Endodermal cell (in vitro differentiated cells): Measurements from ENCODE around the gene MMP24. TPM values are rescaled to one million over a fixed set of nuclear protein-coding genes. Genes with fewer than 3 reads are reported as not detected.
A peak's percentile ranks its signal among the peaks of the same experiment; 100 is the strongest.

ENCODE experiments used
- DNase-seq: peaks from one replicate; pipeline ENCODE4 v3.0.0-alpha.2; 2017
- H3K27ac ChIP-seq: 2 replicates; pipeline ENCODE4 v1.5.1; 2013; ENCODE audit warnings: mild to moderate bottlenecking, low read depth, low read length, moderate library complexity
- H3K27me3 ChIP-seq: 2 replicates; pipeline ENCODE4 v1.6.1; 2013; ENCODE audit warnings: mild to moderate bottlenecking, low read length, moderate library complexity; ENCODE audit not compliant: insufficient read depth, control insufficient read depth, poor library complexity, severe bottlenecking
- H3K36me3 ChIP-seq: 2 replicates; pipeline ENCODE4 v1.7.0; 2013; ENCODE audit warnings: mild to moderate bottlenecking, low read length, moderate library complexity; ENCODE audit not compliant: control insufficient read depth, insufficient read depth
- H3K4me1 ChIP-seq: one replicate; pipeline ENCODE4 v1.7.0; 2013; ENCODE audit warnings: low read length; ENCODE audit not compliant: control insufficient read depth, insufficient read depth
- H3K4me3 ChIP-seq: 2 replicates; pipeline ENCODE4 v1.5.1; 2013; ENCODE audit warnings: mild to moderate bottlenecking, low read length, moderate library complexity
- H3K9ac ChIP-seq: 2 replicates; pipeline ENCODE4 v1.6.1; 2013; ENCODE audit warnings: mild to moderate bottlenecking, low read length, moderate library complexity; ENCODE audit not compliant: poor library complexity, severe bottlenecking; ENCODE audit errors: extremely low read depth
- H3K9me3 ChIP-seq: 2 replicates; pipeline ENCODE4 v1.6.1; 2013; ENCODE audit warnings: mild to moderate bottlenecking, low read length, moderate library complexity; ENCODE audit not compliant: control insufficient read depth
- H3K27ac Mint-ChIP-seq: 2 replicates; pipeline ENCODE4 v1.8.0; 2020; ENCODE audit warnings: mixed read lengths
- H3K27me3 Mint-ChIP-seq: 2 replicates; pipeline ENCODE4 v1.8.0; 2021; ENCODE audit warnings: mild to moderate bottlenecking, mixed read lengths; ENCODE audit not compliant: insufficient read depth
- H3K36me3 Mint-ChIP-seq: 2 replicates; pipeline ENCODE4 v1.8.0; 2020; ENCODE audit warnings: low read depth, mixed read lengths
- H3K4me1 Mint-ChIP-seq: 2 replicates; pipeline ENCODE4 v1.8.0; 2020; ENCODE audit warnings: mixed read lengths
- H3K4me3 Mint-ChIP-seq: 2 replicates; pipeline ENCODE4 v1.8.0; 2020; ENCODE audit warnings: mild to moderate bottlenecking, moderate library complexity, mixed read lengths
- H3K9me3 Mint-ChIP-seq: 2 replicates; pipeline ENCODE4 v1.8.0; 2020; ENCODE audit warnings: mild to moderate bottlenecking, mixed read lengths
- WGBS, 2 experiments: methylation state at CpG; one replicate each; pipeline versions ENCODE4 v1.1.5 to v1.1.7; 2013; ENCODE audit warnings: missing lambda C conversion rate in 2 of 2, mixed read lengths in 1 of 2; ENCODE audit not compliant: insufficient coverage in 1 of 2, insufficient read length in 1 of 2; 5-methylcytosine and 5-hydroxymethylcytosine counted together
- total RNA-seq, 2 donors: library from RNA; stranded (reverse); fragmentation: NEBNext Ultra II Directional in 1 of 2; extraction: Animal tissue kit (Norgen Biotek cat#: 25700) in 1 of 2; gene quantifications; 2 replicates in 1 of 2; 3 replicates in 1 of 2; pipeline ENCODE4 v1.2.1, GENCODE V29; 2021
- TF ChIP-seq, protein P1 (sequence below): fragments of 200-600 bp; sonication (generic); conservative IDR thresholded peaks from 2 replicates; pipeline ENCODE4 v1.5.0; 2021; ENCODE audit warnings: antibody characterized with exemption, mild to moderate bottlenecking

MMP24 gene
- total RNA-seq, 2 donors from 2014 or later = 1.3 to 5.9 TPM

DNA sequence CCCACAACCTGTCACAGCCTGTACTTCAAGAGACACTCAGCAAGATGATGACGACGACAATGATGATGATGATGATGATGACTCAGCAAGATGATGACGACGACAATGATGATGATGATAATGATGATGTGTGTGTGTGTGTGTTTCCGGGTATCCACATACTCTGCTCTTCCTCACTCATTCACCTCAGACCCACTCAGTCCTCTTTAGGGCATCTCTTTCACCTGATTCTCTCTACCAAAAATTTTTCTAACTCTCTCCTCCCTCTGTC, 59.3 kb downstream of the MMP24 start:
- TF ChIP-seq, protein P1, sequence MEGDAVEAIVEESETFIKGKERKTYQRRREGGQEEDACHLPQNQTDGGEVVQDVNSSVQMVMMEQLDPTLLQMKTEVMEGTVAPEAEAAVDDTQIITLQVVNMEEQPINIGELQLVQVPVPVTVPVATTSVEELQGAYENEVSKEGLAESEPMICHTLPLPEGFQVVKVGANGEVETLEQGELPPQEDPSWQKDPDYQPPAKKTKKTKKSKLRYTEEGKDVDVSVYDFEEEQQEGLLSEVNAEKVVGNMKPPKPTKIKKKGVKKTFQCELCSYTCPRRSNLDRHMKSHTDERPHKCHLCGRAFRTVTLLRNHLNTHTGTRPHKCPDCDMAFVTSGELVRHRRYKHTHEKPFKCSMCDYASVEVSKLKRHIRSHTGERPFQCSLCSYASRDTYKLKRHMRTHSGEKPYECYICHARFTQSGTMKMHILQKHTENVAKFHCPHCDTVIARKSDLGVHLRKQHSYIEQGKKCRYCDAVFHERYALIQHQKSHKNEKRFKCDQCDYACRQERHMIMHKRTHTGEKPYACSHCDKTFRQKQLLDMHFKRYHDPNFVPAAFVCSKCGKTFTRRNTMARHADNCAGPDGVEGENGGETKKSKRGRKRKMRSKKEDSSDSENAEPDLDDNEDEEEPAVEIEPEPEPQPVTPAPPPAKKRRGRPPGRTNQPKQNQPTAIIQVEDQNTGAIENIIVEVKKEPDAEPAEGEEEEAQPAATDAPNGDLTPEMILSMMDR = no peak
- H3K27ac Mint-ChIP-seq = peak overlapping the region; percentile 1
- Histone ChIP-seq H3K4me3 (peak overlapping the region; percentile 90), H3K27ac (no peak overlapping the region), H3K36me3 (peaks cover 21% of the 10 kb centered on the region), H3K9me3 (no peaks in the 10 kb centered on the region), H3K9ac (no peak overlapping the region), H3K4me1 (peaks cover 9% of the 10 kb centered on the region), H3K27me3 (no peaks in the 10 kb centered on the region)
- H3K27me3 Mint-ChIP-seq = peaks cover 15% of the 10 kb centered on the region
- H3K36me3 Mint-ChIP-seq = peaks cover 23% of the 10 kb centered on the region
- H3K4me1 Mint-ChIP-seq = peaks cover 21% of the 10 kb centered on the region
- WGBS, 2 experiments = 79 to 91% methylated on average over 2 to 4 of the region's 5 CpGs
- peak overlapping the region; percentile 83 for H3K4me3 Mint-ChIP-seq
- no peak for DNase-seq
- H3K9me3 Mint-ChIP-seq = no peaks in the 10 kb centered on the region

DNA sequence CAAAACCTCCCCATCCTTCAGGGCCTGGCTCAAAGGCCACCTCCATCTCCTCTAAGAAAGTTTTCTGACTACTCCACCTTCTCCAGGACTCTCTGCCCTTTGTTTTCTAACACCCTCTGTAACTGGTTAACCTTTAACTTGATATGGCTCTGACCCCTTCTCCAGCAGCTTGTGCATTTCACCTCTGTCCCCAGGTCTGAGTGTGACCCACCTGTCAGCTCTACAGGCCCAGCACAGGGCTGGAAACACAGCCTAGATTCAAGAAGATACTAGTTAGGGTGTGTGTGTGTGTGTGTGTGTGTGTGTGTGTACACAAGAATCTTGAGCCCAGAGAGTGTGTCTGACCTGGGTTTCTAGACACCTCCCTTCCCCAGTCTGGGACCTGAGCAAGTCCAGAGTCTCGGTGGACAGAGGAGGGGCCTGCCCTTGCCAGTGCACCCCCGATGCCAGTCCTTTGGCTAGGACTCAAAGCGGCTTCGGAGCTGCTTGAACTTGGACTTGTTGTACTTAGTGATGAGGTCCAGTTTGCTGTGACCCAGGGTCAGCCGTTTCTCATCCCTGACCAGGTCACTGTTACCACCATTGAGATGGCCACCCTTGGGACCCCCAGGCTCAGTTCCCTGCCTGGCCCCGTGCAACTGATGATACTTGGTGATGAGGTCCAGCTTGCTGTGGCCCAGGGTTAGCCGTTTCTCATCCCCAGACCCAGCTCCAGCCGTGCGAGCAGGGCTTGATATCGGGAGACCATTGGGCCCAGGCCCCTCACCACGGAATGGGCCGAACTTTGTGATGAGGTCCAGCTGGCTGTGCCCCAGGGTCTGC, 59.8 kb downstream of the MMP24 start:
- Histone ChIP-seq H3K4me1 (peaks cover 9% of the 10 kb centered on the region), H3K4me3 (no peak overlapping the region), H3K27me3 (no peaks in the 10 kb centered on the region), H3K27ac (no peak overlapping the region), H3K9ac (no peak overlapping the region), H3K9me3 (no peaks in the 10 kb centered on the region), H3K36me3 (peaks cover 18% of the 10 kb centered on the region)
- Mint-ChIP-seq H3K27ac (peak overlapping the region; percentile 1), H3K9me3 (no peaks in the 10 kb centered on the region), H3K4me3 (peak overlapping the region; percentile 83), H3K36me3 (peaks cover 21% of the 10 kb centered on the region), H3K4me1 (peaks cover 21% of the 10 kb centered on the region), H3K27me3 (peaks cover 15% of the 10 kb centered on the region)
- 94 to 100% methylated on average over 1 to 12 of the region's 12 CpGs for WGBS, 2 experiments
- TF ChIP-seq, protein P1 = no peak
- no peak for DNase-seq

DNA sequence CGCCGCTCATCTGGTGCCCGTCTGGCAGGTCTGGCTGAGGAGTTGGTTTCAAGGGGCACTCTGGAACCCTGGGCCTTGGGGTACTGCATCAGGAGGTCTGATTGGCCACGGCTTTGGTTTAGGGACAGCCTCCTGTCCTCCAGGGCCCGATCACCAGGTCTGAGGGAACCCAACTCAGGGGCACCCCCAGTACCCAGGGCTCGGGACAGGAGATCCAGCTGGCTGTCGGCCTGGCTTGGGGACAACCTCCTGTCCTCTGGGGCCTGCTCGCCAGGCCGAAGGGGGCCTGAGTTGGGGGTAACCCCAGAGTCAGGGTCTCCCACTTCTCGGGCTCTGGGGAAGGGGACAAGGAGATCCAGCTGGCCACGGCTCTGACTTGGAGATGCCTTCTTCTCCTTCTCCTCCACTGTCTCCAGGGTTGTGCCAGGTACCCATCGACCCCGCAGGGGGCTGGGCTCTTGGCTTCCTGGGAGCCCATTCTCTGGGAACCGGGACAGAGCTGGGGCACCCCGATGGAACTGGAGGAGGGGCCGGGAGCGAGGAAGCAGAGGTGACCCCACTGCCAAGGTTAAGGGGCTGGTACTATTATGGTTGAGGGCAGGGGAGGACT, 60.5 kb downstream of the MMP24 start:
- peaks cover 10% of the 10 kb centered on the region for H3K36me3 ChIP-seq
- DNase-seq = no peak
- Mint-ChIP-seq H3K27me3 (peaks cover 15% of the 10 kb centered on the region), H3K9me3 (no peaks in the 10 kb centered on the region), H3K4me1 (peaks cover 21% of the 10 kb centered on the region), H3K27ac (no peak overlapping the region), H3K36me3 (peaks cover 15% of the 10 kb centered on the region), H3K4me3 (no peak overlapping the region)
- no peaks in the 10 kb centered on the region for H3K9me3 ChIP-seq
- no peak overlapping the region for H3K9ac ChIP-seq
- peaks cover 9% of the 10 kb centered on the region for H3K4me1 ChIP-seq
- 93 to 95% methylated on average over 8 to 17 of the region's 17 CpGs for WGBS, 2 experiments
- H3K4me3 ChIP-seq = no peak overlapping the region
- H3K27me3 ChIP-seq = no peaks in the 10 kb centered on the region
- TF ChIP-seq, protein P1 = no peak
- no peak overlapping the region for H3K27ac ChIP-seq
